GM19023 (cell line): Measurements from ENCODE around the gene PLCG1.
"Not testable (repeated sequence)": the region's sequence is repeated elsewhere in the genome, so short reads cannot be mapped to it uniquely, and the experiment has no call there.

ENCODE experiments used
- ATAC-seq: cut with Tn5 transposase; IDR thresholded peaks from one replicate; pipeline ENCODE4 v1.9.1; 2021; ENCODE audit warnings: mild to moderate bottlenecking, moderate library complexity; ENCODE audit not compliant: unreplicated experiment

The PLCG1 gene

DNA sequence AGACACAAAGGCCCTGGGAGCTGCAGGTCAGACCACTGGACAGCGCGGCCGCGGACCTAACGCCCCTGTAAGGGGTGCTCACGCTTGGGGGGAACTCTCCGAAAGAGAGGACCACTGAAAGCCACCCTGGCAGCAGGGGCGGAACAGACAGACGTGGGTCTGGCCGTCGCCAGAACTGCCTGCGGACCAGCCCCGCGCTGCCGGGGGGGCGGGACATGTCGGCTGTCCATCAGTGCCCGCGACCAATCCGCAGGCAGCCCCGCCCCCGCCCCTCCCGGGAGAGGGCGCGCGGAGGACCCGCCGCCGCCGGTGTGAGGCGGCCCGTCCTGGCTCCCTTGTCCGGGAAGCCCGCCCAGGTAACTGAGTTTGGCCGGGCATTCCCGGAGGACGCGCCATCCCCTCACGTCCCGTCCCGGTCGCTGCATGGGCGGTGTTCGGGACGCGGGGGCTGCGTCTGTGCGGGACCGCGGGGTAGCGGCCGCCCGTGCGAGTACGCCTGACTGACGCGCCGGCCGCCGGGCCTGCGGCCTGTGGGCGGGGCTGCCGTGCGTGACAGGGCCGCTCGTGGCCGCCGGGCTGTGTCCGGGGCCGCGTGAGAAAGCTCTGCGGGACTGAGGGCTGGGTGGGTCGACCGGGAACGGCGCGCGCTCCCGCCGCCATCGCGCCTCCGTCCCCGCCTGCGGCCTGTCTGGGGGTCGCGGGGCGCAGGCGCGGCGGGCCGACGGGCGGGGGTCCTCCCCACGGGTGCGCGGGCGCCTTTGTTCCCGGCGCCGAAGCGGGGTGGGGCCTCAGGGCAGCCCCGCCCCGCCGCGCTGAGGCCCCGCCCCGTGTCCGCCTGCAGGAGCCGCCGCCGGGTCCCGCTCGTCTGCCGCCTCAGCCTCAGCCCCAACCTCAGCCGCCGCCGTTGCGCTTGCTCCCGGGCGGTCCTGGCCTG is at the start of gene PLCG1:
Gene PLCG1, plus strand, starts transcription at position 864 of the 934 bp plus-strand sequence. CDS start 99 bp downstream, outside the sequence.
- peak; percentile 53 for ATAC-seq

GRCh38 chr20:41087777-41088176 is 49.6 kb upstream of the PLCG1 start:
- no peak for ATAC-seq

DNA sequence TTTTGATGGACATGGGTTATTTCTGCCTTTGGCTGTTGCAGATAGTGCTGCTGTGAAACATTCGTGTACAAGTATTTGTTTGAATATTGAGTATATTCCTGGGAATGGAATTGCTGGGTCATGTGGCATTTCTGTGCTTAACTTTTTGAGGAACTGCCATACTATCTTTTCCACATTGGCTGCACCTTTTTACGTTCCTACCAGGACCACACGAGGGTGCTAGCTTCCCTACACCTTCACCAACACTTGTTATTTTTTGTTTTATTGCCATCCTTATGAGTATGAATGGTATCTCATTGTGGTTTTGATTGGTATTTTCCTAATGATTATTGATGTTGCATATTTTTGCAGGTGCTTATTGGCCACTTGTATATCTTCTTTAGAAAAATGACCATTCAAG is 47.8 kb upstream of the PLCG1 start:
- no peak for ATAC-seq

GRCh38 chr20:41091927-41092326 is 45.4 kb upstream of the PLCG1 start:
- no peak for ATAC-seq

DNA sequence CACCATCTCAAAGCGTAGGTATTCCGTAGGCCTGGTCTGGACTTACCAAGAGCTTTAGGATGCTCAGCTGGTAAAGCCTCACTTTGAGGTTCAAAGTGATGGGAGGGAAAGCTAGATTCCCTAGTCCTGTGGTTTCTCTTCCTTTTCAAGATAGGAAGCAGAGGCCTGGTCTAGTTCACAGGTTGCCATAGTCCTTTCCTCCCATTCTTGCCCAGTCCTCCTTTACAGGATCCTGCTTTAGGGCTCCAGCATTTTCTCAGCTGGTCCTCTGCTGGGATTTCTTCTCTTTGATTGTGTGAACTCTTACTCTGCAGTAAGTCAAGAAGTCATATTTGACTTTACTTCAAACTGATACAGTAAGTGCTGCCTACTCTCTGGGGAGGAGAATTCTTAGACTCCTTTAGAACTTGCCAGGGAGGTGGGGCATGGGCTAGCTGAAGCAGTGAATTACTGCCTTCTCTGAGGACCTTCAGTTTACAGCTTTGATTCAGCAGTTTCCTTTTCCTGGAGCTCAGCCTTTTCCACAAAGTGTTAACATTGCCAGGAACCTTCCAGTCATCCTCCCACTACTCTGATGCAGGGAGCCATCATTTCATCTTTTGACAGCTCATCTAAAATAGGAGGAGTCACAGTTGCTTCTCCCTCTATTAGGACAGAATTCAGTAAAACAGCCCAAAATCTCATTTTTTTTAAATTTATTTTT is 42.8 kb upstream of the PLCG1 start:
- no peak for ATAC-seq

GRCh38 chr20:41095110-41095969 is 42.0 kb upstream of the PLCG1 start:
- ATAC-seq = no peak

DNA sequence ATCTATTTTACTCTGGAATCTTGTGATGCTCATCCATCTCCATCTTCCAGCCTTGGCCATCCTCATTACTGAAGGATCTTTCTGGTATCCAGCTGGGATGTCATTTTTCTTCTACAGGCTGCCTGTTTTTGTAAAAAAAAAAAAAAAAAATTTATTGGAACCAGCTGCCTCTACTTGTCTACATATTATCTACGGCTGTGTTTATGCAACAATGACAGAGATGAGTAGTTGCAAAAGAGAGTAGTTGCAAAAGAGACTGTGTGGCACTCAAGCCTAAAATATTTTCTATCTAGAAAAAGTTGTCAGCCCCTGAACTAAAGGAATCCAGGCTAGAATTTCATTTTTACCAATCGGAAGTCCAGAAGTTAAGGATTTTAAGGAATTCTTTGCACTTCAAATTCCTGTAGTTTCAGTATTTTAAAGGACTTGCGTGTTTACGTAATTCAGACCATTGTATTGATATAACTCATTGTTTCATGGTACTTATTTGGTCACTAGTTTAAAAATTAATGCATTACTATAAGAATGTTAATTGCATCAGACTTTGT is 38.6 kb upstream of the PLCG1 start:
- ATAC-seq = no peak

- no peak for ATAC-seq
These were observed 37.3 kb upstream of the PLCG1 start for GRCh38 chr20:41100001-41100480.

DNA sequence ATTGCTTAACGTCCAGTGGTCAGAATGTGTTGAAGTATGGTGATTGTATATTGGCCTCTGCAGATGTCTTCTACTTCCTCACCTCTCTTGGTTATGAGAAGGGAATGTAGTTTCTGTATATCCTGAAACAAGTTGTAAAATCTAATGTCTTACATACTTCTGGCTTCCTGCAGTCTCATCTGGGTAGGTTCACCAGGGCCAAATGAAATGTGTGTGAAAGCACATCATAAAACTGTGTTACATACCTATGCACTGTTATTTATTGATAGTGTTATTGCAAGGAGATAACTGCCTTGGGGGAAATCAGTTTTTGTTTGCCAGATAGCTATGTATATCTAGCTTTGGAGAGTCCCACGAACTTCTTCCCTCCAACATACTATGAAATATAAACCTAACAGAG is 35.7 kb upstream of the PLCG1 start:
- ATAC-seq = no peak

DNA sequence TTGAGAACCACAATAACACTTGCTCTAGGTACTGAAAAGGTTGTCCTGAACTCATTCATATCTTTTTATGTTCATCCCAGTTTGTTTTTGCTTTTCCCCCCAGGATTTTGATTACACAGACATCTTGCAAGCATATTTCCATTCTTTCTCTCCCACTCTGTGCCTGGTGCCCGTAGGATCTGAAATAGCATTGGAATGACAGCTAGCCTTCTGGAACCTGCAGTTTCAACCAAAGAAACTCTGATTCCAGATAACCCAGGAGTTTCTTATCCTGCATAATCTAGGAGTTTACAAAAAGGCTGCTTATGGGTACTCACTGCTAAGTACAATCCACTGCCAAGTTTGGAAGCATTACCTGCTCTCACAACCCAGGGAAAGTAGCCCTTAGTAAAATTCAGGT is 28.8 kb upstream of the PLCG1 start:
- ATAC-seq = no peak

DNA sequence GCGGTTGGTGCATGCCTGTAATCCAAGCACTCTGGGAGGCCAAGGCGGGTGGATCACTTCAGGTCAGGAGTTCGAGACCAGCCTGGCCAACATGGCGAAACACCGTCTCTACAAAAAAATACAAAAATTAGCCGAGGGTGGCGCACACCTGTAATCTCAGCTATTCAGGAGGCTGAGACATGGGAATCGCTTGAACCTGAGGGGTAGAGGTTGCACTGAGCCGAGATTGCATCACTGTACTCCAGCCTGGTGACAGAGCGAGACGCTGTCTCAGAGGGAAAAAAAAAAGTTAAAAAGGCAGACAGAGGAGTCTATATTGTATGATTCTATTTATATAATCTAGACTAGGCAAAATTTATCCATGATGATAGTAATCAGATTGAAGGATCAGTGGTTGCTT is 27.3 kb upstream of the PLCG1 start:
- no peak for ATAC-seq

- no peak for ATAC-seq
These were observed 26.3 kb upstream of the PLCG1 start for GRCh38 chr20:41110930-41111577.

GRCh38 chr20:41111578-41111951 is 25.8 kb upstream of the PLCG1 start:
- ATAC-seq = no peak

DNA sequence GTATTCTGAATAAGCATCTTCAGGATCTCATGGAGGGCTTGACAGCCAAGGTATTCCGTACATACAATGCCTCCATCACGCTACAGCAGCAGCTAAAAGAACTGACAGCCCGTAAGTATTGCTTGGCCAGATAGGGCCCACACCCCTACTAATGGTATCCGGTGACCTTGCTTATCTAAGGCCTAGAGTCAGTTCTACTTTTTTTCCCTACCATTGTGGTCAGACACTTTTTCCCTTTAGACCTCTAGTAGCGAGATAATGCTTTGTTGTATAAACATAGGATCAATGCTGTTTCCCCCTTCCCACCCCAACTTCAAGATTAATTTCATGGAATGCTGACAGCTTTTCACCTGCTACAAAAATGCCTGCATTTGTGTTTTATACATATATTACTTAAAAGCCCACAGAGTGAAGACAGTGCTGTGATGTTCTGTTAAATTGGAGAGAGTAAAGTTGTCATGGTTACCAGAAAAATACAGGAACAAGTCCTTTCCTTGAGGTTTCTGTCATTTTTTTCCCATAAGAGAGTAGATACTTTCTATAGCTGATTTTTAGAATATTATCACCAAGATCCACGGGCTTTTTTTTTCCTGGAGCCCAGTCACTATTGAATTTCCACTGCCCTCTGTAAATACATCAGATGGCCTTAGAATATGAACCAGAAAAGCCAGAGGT is 20.9 kb upstream of the PLCG1 start:
- no peak for ATAC-seq

- not testable (repeated sequence) for ATAC-seq
These were observed 19.2 kb upstream of the PLCG1 start for GRCh38 chr20:41118159-41118558.

GRCh38 chr20:41118632-41119031 is 18.7 kb upstream of the PLCG1 start:
- ATAC-seq = no peak

- ATAC-seq = no peak
These were observed 17.5 kb upstream of the PLCG1 start for GRCh38 chr20:41119614-41120561.

DNA sequence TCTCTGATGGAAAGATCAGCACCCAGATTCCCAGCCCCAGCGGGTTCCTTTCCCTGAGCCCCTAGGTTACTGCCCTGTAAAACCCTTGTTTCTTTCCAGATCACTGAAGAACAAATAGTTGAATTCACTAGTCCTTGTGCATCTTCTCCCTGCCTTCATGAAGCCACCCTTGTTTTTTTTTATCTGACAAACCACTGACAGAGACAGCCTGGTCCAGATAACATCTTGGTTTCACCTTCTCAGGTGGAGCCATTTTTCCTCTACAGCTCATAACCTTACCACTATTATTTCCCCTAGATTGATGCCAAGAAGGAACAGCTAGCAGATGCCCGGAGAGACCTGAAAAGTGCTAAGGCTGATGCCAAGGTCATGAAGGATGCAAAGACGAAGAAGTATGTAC is 15.9 kb upstream of the PLCG1 start:
- no peak for ATAC-seq

DNA sequence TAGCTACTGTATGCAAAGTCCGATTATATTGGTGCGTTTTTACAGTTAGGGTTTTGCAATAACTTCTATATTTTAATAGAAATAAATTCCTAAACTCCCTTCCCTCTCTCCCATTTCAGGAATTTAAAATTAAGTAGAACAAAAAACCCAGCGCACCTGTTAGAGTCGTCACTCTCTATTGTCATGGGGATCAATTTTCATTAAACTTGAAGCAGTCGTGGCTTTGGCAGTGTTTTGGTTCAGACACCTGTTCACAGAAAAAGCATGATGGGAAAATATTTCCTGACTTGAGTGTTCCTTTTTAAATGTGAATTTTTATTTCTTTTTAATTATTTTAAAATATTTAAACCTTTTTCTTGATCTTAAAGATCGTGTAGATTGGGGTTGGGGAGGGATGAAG is 13.7 kb upstream of the PLCG1 start:
- ATAC-seq = no peak
